B cell (primary cell): ENCODE measurements around the gene BTD. TPM values are rescaled to one million over a fixed set of nuclear protein-coding genes. Genes with fewer than 3 reads are reported as not detected.
A peak's percentile ranks its signal among the peaks of the same experiment; 100 is the strongest.

Experiments
- ATAC-seq: fragments of 200-7000 bp; cut with Tn5 transposase; one replicate; pipeline ENCODE4 v1.10.0; 2021; ENCODE audit warnings: low read depth, mild to moderate bottlenecking, moderate number of reproducible peaks, moderate library complexity
- CTCF ChIA-PET: fragments of 350-600 bp; sonication (Branson Sonifier 250); formaldehyde crosslinking; loops from one replicate; lab custom pipeline; 2021; ENCODE audit warnings: antibody characterized with exemption, inconsistent platforms; lab: Charles Lee
- POLR2A ChIA-PET: fragments of 350-600 bp; sonication (Branson Sonifier 250); formaldehyde crosslinking; loops from one replicate; lab custom pipeline; 2021; ENCODE audit warnings: antibody characterized with exemption; lab: Charles Lee
- DNase-seq: peaks from one replicate; pipeline ENCODE4 v3.0.0; 2013
- H2AFZ ChIP-seq: 2 replicates; pipeline ENCODE4 v1.6.1; 2012; ENCODE audit warnings: mild to moderate bottlenecking, low read depth, low read length; ENCODE audit not compliant: insufficient read depth, poor library complexity, severe bottlenecking
- H3K27ac ChIP-seq, 2 donors: 1 replicate in 1 of 2; 2 replicates in 1 of 2; pipeline ENCODE4 v1.5.1; 2012 to 2013; ENCODE audit warnings: low read length in 2 of 2, mild to moderate bottlenecking in 2 of 2, moderate library complexity in 1 of 2
- H3K27me3 ChIP-seq, 4 experiments: fragments of 200-600 bp in 1 of 4; sonication (generic) in 1 of 4; replicated peaks in 1 of 4; 1 replicate in 2 of 4; 2 replicates in 2 of 4; pipeline versions ENCODE4 v1.6.1 to v1.7.0; 2013 to 2016; ENCODE audit warnings: low read length in 3 of 4, mild to moderate bottlenecking in 2 of 4, mixed read lengths in 1 of 4, moderate library complexity in 1 of 4; ENCODE audit not compliant: insufficient read depth in 4 of 4, control insufficient read depth in 3 of 4; ENCODE audit errors: control extremely low read depth in 1 of 4
- H3K36me3 ChIP-seq, 2 experiments: replicated peaks in 1 of 2; 1 replicate in 1 of 2; 2 replicates in 1 of 2; pipeline versions ENCODE4 v1.6.1 to v1.7.1; 2013; ENCODE audit warnings: low read length in 1 of 2; ENCODE audit not compliant: insufficient read depth in 2 of 2, control insufficient read depth in 1 of 2; ENCODE audit errors: control extremely low read depth in 1 of 2, extremely low read depth in 1 of 2
- H3K4me1 ChIP-seq, 2 donors: fragments of 200-600 bp in 1 of 2; sonication (generic) in 1 of 2; 1 replicate in 1 of 2; 2 replicates in 1 of 2; pipeline versions ENCODE4 v1.5.1 to v1.6.1; 2013 to 2017; ENCODE audit warnings: low read length in 2 of 2; ENCODE audit not compliant: control insufficient read depth in 2 of 2, insufficient read depth in 2 of 2
- H3K4me2 ChIP-seq: replicated peaks from 2 replicates; pipeline ENCODE3; 2012; ENCODE audit warnings: mild to moderate bottlenecking, low read depth, low read length; ENCODE audit not compliant: poor library complexity, severe bottlenecking
- H3K4me3 ChIP-seq, 5 experiments: fragments of 200-600 bp in 1 of 5; sonication (generic) in 1 of 5; 1 replicate in 3 of 5; 2 replicates in 2 of 5; pipeline versions ENCODE4 v1.5.1 to v1.7.0; 2011 to 2016; ENCODE audit warnings: low read length in 4 of 5, mild to moderate bottlenecking in 4 of 5, low read depth in 2 of 5, control low read depth in 1 of 5, moderate library complexity in 1 of 5; ENCODE audit not compliant: insufficient read depth in 1 of 5; ENCODE audit errors: control extremely low read depth in 1 of 5, extremely low read depth in 1 of 5
- H3K79me2 ChIP-seq: fragments of 200-600 bp; sonication (generic); one replicate; pipeline ENCODE4 v1.6.0; 2016; ENCODE audit warnings: low read length; ENCODE audit not compliant: control insufficient read depth, insufficient read depth
- H3K9ac ChIP-seq: fragments of 200-600 bp; sonication (generic); 2 replicates; pipeline ENCODE4 v1.6.1; 2017; ENCODE audit warnings: mild to moderate bottlenecking, low read length, moderate library complexity
- H3K9me3 ChIP-seq, 3 donors: one replicate each; pipeline versions ENCODE4 v1.6.1 to v1.7.1; 2013; ENCODE audit warnings: low read length in 2 of 3; ENCODE audit not compliant: control insufficient read depth in 2 of 3, insufficient read depth in 1 of 3; ENCODE audit errors: control extremely low read depth in 1 of 3
- H4K20me1 ChIP-seq: 2 replicates; pipeline ENCODE4 v1.6.0; 2012; ENCODE audit warnings: mild to moderate bottlenecking, low read length; ENCODE audit not compliant: insufficient read depth, control insufficient read depth, poor library complexity, severe bottlenecking
- H3K27ac Mint-ChIP-seq: one replicate; pipeline ENCODE4 v1.8.0; 2021; ENCODE audit warnings: mixed read lengths
- H3K27me3 Mint-ChIP-seq: one replicate; pipeline ENCODE4 v1.8.0; 2021; ENCODE audit warnings: mixed read lengths
- H3K4me1 Mint-ChIP-seq: one replicate; pipeline ENCODE4 v1.8.0; 2021; ENCODE audit warnings: mixed read lengths
- H3K4me3 Mint-ChIP-seq: one replicate; pipeline ENCODE4 v1.8.0; 2021; ENCODE audit warnings: mixed read lengths
- H3K9me3 Mint-ChIP-seq: one replicate; pipeline ENCODE4 v1.8.0; 2022; ENCODE audit warnings: mixed read lengths; ENCODE audit not compliant: insufficient read depth
- EZH2 ChIP-seq: IDR thresholded peaks from 2 replicates; pipeline ENCODE4 v1.6.1; 2012; ENCODE audit warnings: borderline replicate concordance, low read depth, mild to moderate bottlenecking, moderate library complexity, low read length; ENCODE audit not compliant: insufficient read depth, poor library complexity, severe bottlenecking
- WGBS: methylation state at CpG from one replicate; pipeline ENCODE4 v1.1.5; 2013; ENCODE audit warnings: missing lambda C conversion rate; ENCODE audit not compliant: insufficient coverage; 5-methylcytosine and 5-hydroxymethylcytosine counted together
- intact Hi-C: fragments of 100-400 bp; cut with micrococcal nuclease; formaldehyde crosslinking; loops from one replicate; pipeline ENCODE4 v1.10.0; 2022
- polyA plus RNA-seq: library from polyadenylated mRNA; depleted of rRNA; stranded (reverse); fragments of >200 nt; gene quantifications from 2 replicates; pipeline ENCODE4 v1.2.3, GENCODE V29; 2012
- total RNA-seq, 2 donors: library from RNA; stranded (reverse); fragments of 120-200 nt in 1 of 2; gene quantifications; 1 replicate in 1 of 2; 2 replicates in 1 of 2; pipeline versions ENCODE4 v1.2.3 to v1.2.4, GENCODE V29; 2013 to 2022
- TF ChIP-seq, protein P1 (sequence below): fragments of 200-600 bp; IDR thresholded peaks from one replicate; pipeline ENCODE4 v1.8.0; 2022; ENCODE audit warnings: antibody characterized with exemption, mild to moderate bottlenecking

Gene BTD
- total and polyA plus RNA-seq, 2 donors (not counting 1 experiment from before 2014, with no cell fraction given): 8.2 to 25.3 TPM

DNA sequence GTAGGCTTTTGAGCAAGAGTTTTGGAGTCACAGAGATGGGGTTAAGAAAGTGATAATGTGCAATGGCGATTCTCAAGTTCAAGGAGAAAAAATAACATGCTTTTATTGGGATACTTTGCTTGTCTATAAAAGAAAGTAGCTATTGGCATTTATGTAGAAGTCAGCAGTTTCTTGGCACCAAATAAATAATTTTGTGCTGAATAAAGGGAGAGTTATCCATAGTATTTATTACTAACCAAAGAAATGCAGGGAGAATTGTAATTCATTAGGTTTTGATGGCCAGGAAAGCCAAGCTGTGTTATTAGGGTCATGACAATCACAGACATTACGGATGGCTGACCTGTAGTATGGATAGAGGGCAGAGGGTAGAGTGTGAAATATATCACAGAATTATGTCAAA lies 33.1 kb downstream of the BTD start:
- no peak for TF ChIP-seq EZH2
- TF ChIP-seq, protein P1, sequence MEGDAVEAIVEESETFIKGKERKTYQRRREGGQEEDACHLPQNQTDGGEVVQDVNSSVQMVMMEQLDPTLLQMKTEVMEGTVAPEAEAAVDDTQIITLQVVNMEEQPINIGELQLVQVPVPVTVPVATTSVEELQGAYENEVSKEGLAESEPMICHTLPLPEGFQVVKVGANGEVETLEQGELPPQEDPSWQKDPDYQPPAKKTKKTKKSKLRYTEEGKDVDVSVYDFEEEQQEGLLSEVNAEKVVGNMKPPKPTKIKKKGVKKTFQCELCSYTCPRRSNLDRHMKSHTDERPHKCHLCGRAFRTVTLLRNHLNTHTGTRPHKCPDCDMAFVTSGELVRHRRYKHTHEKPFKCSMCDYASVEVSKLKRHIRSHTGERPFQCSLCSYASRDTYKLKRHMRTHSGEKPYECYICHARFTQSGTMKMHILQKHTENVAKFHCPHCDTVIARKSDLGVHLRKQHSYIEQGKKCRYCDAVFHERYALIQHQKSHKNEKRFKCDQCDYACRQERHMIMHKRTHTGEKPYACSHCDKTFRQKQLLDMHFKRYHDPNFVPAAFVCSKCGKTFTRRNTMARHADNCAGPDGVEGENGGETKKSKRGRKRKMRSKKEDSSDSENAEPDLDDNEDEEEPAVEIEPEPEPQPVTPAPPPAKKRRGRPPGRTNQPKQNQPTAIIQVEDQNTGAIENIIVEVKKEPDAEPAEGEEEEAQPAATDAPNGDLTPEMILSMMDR: no peak
- Histone ChIP-seq H2AFZ (no peak overlapping the region), H3K9ac (no peak overlapping the region), H3K27ac (no peak overlapping the region), H3K36me3 (peaks cover 0 to 2% of the 10 kb centered on the region in 2 experiments), H4K20me1 (no peaks in the 10 kb centered on the region), H3K9me3 (no peaks in the 10 kb centered on the region), H3K27me3 (no peaks in the 10 kb centered on the region), H3K4me2 (no peak overlapping the region), H3K4me3 (no peak overlapping the region), H3K4me1 (peaks cover 13 to 26% of the 10 kb centered on the region in 2 donors), H3K79me2 (no peaks in the 10 kb centered on the region)
- Mint-ChIP-seq H3K9me3 (no peaks in the 10 kb centered on the region), H3K27ac (no peak overlapping the region), H3K4me3 (no peak overlapping the region), H3K27me3 (no peaks in the 10 kb centered on the region), H3K4me1 (peaks cover 34% of the 10 kb centered on the region)
- DNase-seq (no peak), ATAC-seq (no peak)
- CTCF ChIA-PET: interaction anchor here (1.1 to 2.6 kb wide), 2 partner anchors 8 to 177 kb away, joined by 3 to 8 read pairs; no protein-coding TSS in a partner anchor
- POLR2A ChIA-PET: no interaction called here
- intact Hi-C loops: no loop called here
- WGBS: 100% methylated on average over 1 of the region's 2 CpGs

DNA sequence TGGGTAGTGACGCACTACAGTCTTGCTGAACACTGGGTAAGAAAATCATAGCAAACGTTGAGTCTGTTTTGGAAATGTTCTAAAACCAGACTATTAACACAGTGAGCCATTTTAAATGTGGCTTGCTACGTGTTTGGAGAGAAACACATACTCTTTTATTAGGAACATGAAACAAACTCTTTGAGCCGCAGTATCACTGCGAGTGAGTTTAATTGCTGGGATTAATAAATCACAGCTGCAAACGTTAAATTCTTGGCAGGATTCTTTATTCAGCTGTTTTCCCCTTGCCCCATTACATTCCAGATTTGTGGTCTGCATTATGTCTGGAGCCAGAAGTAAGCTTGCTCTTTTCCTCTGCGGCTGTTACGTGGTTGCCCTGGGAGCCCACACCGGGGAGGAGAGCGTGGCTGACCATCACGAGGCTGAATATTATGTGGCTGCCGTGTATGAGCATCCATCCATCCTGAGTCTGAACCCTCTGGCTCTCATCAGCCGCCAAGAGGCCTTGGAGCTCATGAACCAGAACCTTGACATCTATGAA lies 33.6 kb downstream of the BTD start:
- Histone ChIP-seq H3K9ac (no peak overlapping the region), H2AFZ (no peak overlapping the region), H4K20me1 (no peaks in the 10 kb centered on the region), H3K9me3 (no peaks in the 10 kb centered on the region), H3K36me3 (peaks cover 0 to 2% of the 10 kb centered on the region in 2 experiments), H3K4me2 (no peak overlapping the region), H3K27ac (no peak overlapping the region), H3K4me3 (no peak overlapping the region), H3K4me1 (peaks cover 10 to 25% of the 10 kb centered on the region in 2 donors), H3K27me3 (no peaks in the 10 kb centered on the region), H3K79me2 (no peaks in the 10 kb centered on the region)
- no peaks in the 10 kb centered on the region for H3K27me3 Mint-ChIP-seq
- peak overlapping the region; percentile 15 for H3K27ac Mint-ChIP-seq
- peaks cover 31% of the 10 kb centered on the region for H3K4me1 Mint-ChIP-seq
- H3K9me3 Mint-ChIP-seq: no peaks in the 10 kb centered on the region
- no peak for DNase-seq
- intact Hi-C loops: no loop called here
- TF ChIP-seq, protein P1: no peak
- no peak for TF ChIP-seq EZH2
- POLR2A ChIA-PET: no interaction called here
- WGBS: 99% methylated on average over 8 of the region's 13 CpGs
- CTCF ChIA-PET: interaction anchor here (1.1 to 2.6 kb wide), 2 partner anchors 8 to 177 kb away, joined by 3 to 8 read pairs; no protein-coding TSS in a partner anchor
- no peak for ATAC-seq
- H3K4me3 Mint-ChIP-seq: no peak overlapping the region
